K562 (cell line): ENCODE data around the gene BICC1. TPM values are rescaled to one million over a fixed set of nuclear protein-coding genes. Genes with fewer than 3 reads are reported as not detected.

Source experiments
- ATAC-seq: fragments of 200-7000 bp; cut with Tn5 transposase; 3 replicates; pipeline ENCODE4 v1.9.1; 2020; ENCODE audit warnings: moderate library complexity
- BruUV-seq: library from RNA; stranded (reverse); fragments of 400-500 nt; replicated peaks from 2 replicates; lab custom pipeline; 2021; lab: Mats Ljungman, UMichigan
- CTCF ChIA-PET: fragments of 300-600 bp; formaldehyde crosslinking; extraction: SDS; loops from one replicate; lab custom pipeline; 2021; ENCODE audit warnings: low intra/inter-chr PET ratio; lab: Yijun Ruan, JAX
- POLR2A ChIA-PET: fragments of 300-600, 350-650 bp; sonication (Branson Sonifier 250); formaldehyde crosslinking; extraction: SDS; loops from one replicate; lab custom pipeline; 2021; ENCODE audit warnings: antibody characterized with exemption, inconsistent platforms; lab: Yijun Ruan, JAX
- DNase-seq, 4 experiments: peaks; one replicate each; pipeline versions ENCODE4 v3.0.0 to v3.0.0-alpha.2; 2011 to 2018; ENCODE audit warnings: low spot score in 3 of 4, mixed read lengths in 3 of 4; ENCODE audit errors: extremely low read depth in 1 of 4
- FAIRE-seq: peaks from 2 replicates; lab custom pipeline; 2011; peaks lifted over from hg19 to GRCh38; lab: Jason Lieb, UNC
- H2AFZ ChIP-seq: 2 replicates; pipeline ENCODE4 v1.6.0; 2011; ENCODE audit warnings: low read depth, low read length, control low read depth, inconsistent platforms
- H3K27ac ChIP-seq: fragments of 200-600 bp; 3 replicates; pipeline ENCODE4 v1.8.0; 2011; ENCODE audit warnings: low read depth, mild to moderate bottlenecking, control low read depth, inconsistent platforms, low read length, moderate library complexity, mixed read lengths; ENCODE audit errors: extremely low read depth
- H3K27me3 ChIP-seq, 2 experiments: fragments of 300-600 bp in 1 of 2; 2 replicates in 1 of 2; 3 replicates in 1 of 2; pipeline versions ENCODE4 v1.6.0 to v1.8.0; 2011; ENCODE audit warnings: inconsistent platforms in 2 of 2, low read length in 2 of 2, mild to moderate bottlenecking in 1 of 2, mixed read lengths in 1 of 2, moderate library complexity in 1 of 2; ENCODE audit not compliant: control insufficient read depth in 2 of 2, insufficient read depth in 2 of 2
- H3K36me3 ChIP-seq: fragments of 300-600 bp; 3 replicates; pipeline ENCODE4 v1.8.0; 2011; ENCODE audit warnings: mild to moderate bottlenecking, low read length, inconsistent platforms; ENCODE audit not compliant: control insufficient read depth, insufficient read depth
- H3K4me1 ChIP-seq, 2 experiments: fragments of 200-600 bp in 1 of 2; replicated peaks in 1 of 2; 2 replicates in 1 of 2; 3 replicates in 1 of 2; pipeline versions ENCODE4 v1.5.1 to v1.8.0; 2011; ENCODE audit warnings: inconsistent platforms in 2 of 2, low read length in 2 of 2, mild to moderate bottlenecking in 1 of 2, mixed read lengths in 1 of 2, moderate library complexity in 1 of 2; ENCODE audit not compliant: control insufficient read depth in 2 of 2, insufficient read depth in 2 of 2
- H3K4me2 ChIP-seq: 2 replicates; pipeline ENCODE4 v1.6.1; 2011; ENCODE audit warnings: low read length, control low read depth, inconsistent platforms, mixed read lengths; ENCODE audit not compliant: insufficient read depth
- H3K4me3 ChIP-seq: fragments of 200-600 bp; sonication (generic), shearing (Covaris generic); 2 replicates; pipeline ENCODE4 v1.5.1; 2016; ENCODE audit warnings: control low read depth, inconsistent platforms
- H3K79me2 ChIP-seq: fragments of 200-600 bp; 3 replicates; pipeline ENCODE4 v1.8.0; 2011; ENCODE audit warnings: low read length, inconsistent platforms; ENCODE audit not compliant: control insufficient read depth, insufficient read depth
- H3K9ac ChIP-seq, 2 experiments: 2 replicates each; pipeline versions ENCODE4 v1.6.0 to v1.6.1; 2011; ENCODE audit warnings: low read depth in 2 of 2, low read length in 2 of 2, control low read depth in 1 of 2, inconsistent platforms in 1 of 2, mild to moderate bottlenecking in 1 of 2, mixed read lengths in 1 of 2; ENCODE audit not compliant: insufficient read depth in 1 of 2
- H3K9me1 ChIP-seq: one replicate; pipeline ENCODE4 v1.6.0; 2011; ENCODE audit warnings: inconsistent platforms, mild to moderate bottlenecking, low read length, moderate library complexity; ENCODE audit not compliant: control insufficient read depth, insufficient read depth
- H3K9me3 ChIP-seq: replicated peaks from 2 replicates; pipeline ENCODE4 v1.5.1; 2011; ENCODE audit warnings: low read depth, low read length, inconsistent platforms; ENCODE audit not compliant: control insufficient read depth, insufficient read depth
- H4K20me1 ChIP-seq: replicated peaks from 2 replicates; pipeline ENCODE4 v1.6.1; 2011; ENCODE audit warnings: low read length, inconsistent platforms, mixed read lengths; ENCODE audit not compliant: control insufficient read depth, insufficient read depth
- CTBP1 ChIP-seq: fragments of 450-650 bp; IDR thresholded peaks from 2 replicates; pipeline ENCODE4 v1.6.1; 2016; ENCODE audit warnings: borderline replicate concordance
- FOXM1 ChIP-seq, 2 experiments: fragments of 450-650 bp in 1 of 2; sonication (generic) in 1 of 2; formaldehyde crosslinking in 1 of 2; IDR thresholded peaks; 2 replicates each; pipeline versions ENCODE4 v1.6.1 to v1.9.0; 2017 to 2022; ENCODE audit warnings: low read depth in 2 of 2, mild to moderate bottlenecking in 2 of 2, missing genetic modification reagents in 1 of 2, moderate library complexity in 1 of 2
- GTF2E2 ChIP-seq: fragments of 200-800 bp; sonication (Bioruptor generic); IDR thresholded peaks from 2 replicates; pipeline ENCODE4 v1.6.1; 2016; ENCODE audit warnings: missing genetic modification characterization, missing compliant biosample characterization
- HMG20A ChIP-seq: fragments of 450-650 bp; formaldehyde crosslinking; conservative IDR thresholded peaks from 2 replicates; pipeline ENCODE4 v1.4.0; 2020; ENCODE audit warnings: mild to moderate bottlenecking, mixed read lengths
- HNRNPH1 ChIP-seq: fragments of 200-400 bp; formaldehyde crosslinking; optimal IDR thresholded peaks from 2 replicates; pipeline ENCODE3; 2017; ENCODE audit warnings: low read depth, mild to moderate bottlenecking, low read length, moderate library complexity
- KDM5B ChIP-seq: fragments of 200-600 bp; sonication (generic); IDR thresholded peaks from 2 replicates; pipeline ENCODE4 v1.6.1; 2012; ENCODE audit warnings: low read depth, mild to moderate bottlenecking, moderate library complexity, low read length, control low read depth, inconsistent platforms; ENCODE audit not compliant: insufficient replicate concordance
- THAP12 ChIP-seq: fragments of 250-450 bp; sonication (Bioruptor Pico); IDR thresholded peaks from 2 replicates; pipeline ENCODE4 v1.9.0; 2021; ENCODE audit warnings: mild to moderate bottlenecking, inconsistent platforms
- ZBTB2 ChIP-seq: fragments of 450-650 bp; IDR thresholded peaks from 2 replicates; pipeline ENCODE4 v1.6.1; 2016; ENCODE audit warnings: antibody characterized with exemption
- ZFP30 ChIP-seq: fragments of 250-450 bp; sonication (Bioruptor Pico); IDR thresholded peaks from 2 replicates; pipeline ENCODE4 v1.8.0; 2022; ENCODE audit warnings: moderate library complexity, mild to moderate bottlenecking, inconsistent platforms, borderline replicate concordance
- WGBS: fragments of 100-300 bp; shearing (Covaris generic); methylation state at CpG from one replicate; pipeline ENCODE4 v1.1.6; 2016; ENCODE audit warnings: low coverage, mixed read lengths; ENCODE audit not compliant: insufficient coverage; ENCODE audit errors: missing lambda C conversion rate; 5-methylcytosine and 5-hydroxymethylcytosine counted together
- in situ Hi-C: fragments of 300-500 bp; cut with MboI; formaldehyde crosslinking; loops from 4 replicates; pipeline ENCODE4 v1.15.0; 2018; ENCODE audit warnings: inconsistent platforms, mixed read lengths
- intact Hi-C: fragments of 100-400 bp; cut with micrococcal nuclease; formaldehyde crosslinking; loops from 2 replicates; pipeline ENCODE4 v1.14.2; 2022
- polyA plus RNA-seq, 8 experiments: library from polyadenylated mRNA; depleted of rRNA in 4 of 8; stranded (reverse) in 5 of 8; unstranded in 3 of 8; fragments of >200 nt; fragmentation: Nextera tagmentation in 2 of 8; fragmentation: Illumina TruSeq in 1 of 8; extraction: Ambion mirVana in 2 of 8; extraction: Trizol in 1 of 8; gene quantifications; 2 replicates each; pipeline versions ENCODE4 v1.2.1 to v1.2.3, GENCODE V29; 2011 to 2014; ENCODE audit warnings: inconsistent platforms in 1 of 8, missing spikeins in 1 of 8
- total RNA-seq, 7 experiments: library from RNA; depleted of rRNA in 6 of 7; stranded (reverse); fragments of >200 nt in 6 of 7; fragmentation: Illumina TruSeq in 2 of 7; extraction: Trizol in 2 of 7; gene quantifications; 2 replicates each; pipeline versions ENCODE4 v1.2.1 to v1.2.3, GENCODE V29; 2011 to 2021; ENCODE audit warnings: low replicate concordance in 1 of 7

Gene BICC1
- total and polyA plus RNA-seq, 9 of the 15 experiments (the other 6 are each of a cell fraction or from before 2014, with no cell fraction given) = not detected

GRCh38 chr10:58840840-58841435 lies 328.3 kb downstream of the BICC1 start:
- Histone ChIP-seq H3K27me3 (no peaks in the 10 kb centered on the region), H3K9me3 (no peaks in the 10 kb centered on the region), H3K79me2 (no peaks in the 10 kb centered on the region), H3K4me1 (no peaks in the 10 kb centered on the region), H3K4me2 (no peak overlapping the region), H3K9me1 (no peaks in the 10 kb centered on the region), H2AFZ (no peak overlapping the region), H3K4me3 (no peak overlapping the region), H3K9ac (no peak overlapping the region), H3K36me3 (no peaks in the 10 kb centered on the region), H3K27ac (no peak overlapping the region), H4K20me1 (no peaks in the 10 kb centered on the region)
- FAIRE-seq (no peak), ATAC-seq (no peak), DNase-seq (no peak)
- intact Hi-C loops (no loop called here), in situ Hi-C loops (no loop called here)
- ChIA-PET POLR2A (no interaction called here), CTCF (no interaction called here)
- WGBS = 0% methylated on average over 1 of the region's 1 CpG
- TF ChIP-seq HNRNPH1 (no peak), KDM5B (no peak), CTBP1 (no peak), HMG20A (CRISPR knock-in tag) (no peak), THAP12 (CRISPR knock-in tag) (no peak), ZFP30 (CRISPR knock-in tag) (no peak), GTF2E2 (no peak), ZBTB2 (no peak), FOXM1 (IDR thresholded peaks at IDR 0.05; ENCODE audit: low read depth) (no peak), FOXM1 (CRISPR knock-in tag; IDR thresholded peaks at IDR 0.05; ENCODE audit: low read depth) (no peak)
- BruUV-seq = no TSS peak
